NCI-H1694 (cell line): Measurements from ENCODE around the gene RPL37.
"Not testable (repeated sequence)": the region's sequence is repeated elsewhere in the genome, so short reads cannot be mapped to it uniquely, and the experiment has no call there.

Source experiments
- DNase-seq: peaks from one replicate; lab custom pipeline; 2025; lab: John Stamatoyannopoulos, UW

Gene RPL37

GRCh38 chr5:40834849-40835787 lies at the start of gene RPL37:
TSS of gene RPL37 (minus strand) at chr5:40835222. CDS start at chr5:40835185, 37 bp downstream.
- DNase-seq: peak; percentile 96

GRCh38 chr5:40883051-40883450 lies 48.0 kb upstream of the RPL37 start:
- DNase-seq: not testable (repeated sequence)

GRCh38 chr5:40882291-40882690 lies 47.3 kb upstream of the RPL37 start:
- no peak for DNase-seq

- DNase-seq: peak; percentile 10
Measured at GRCh38 chr5:40879163-40879942, 44.3 kb upstream of the RPL37 start.

GRCh38 chr5:40877371-40877988 lies 42.5 kb upstream of the RPL37 start:
- DNase-seq: no peak

- DNase-seq: no peak
Measured at GRCh38 chr5:40875958-40876357, 40.9 kb upstream of the RPL37 start.

GRCh38 chr5:40873286-40873880 lies 38.4 kb upstream of the RPL37 start:
- DNase-seq: no peak

GRCh38 chr5:40872253-40872652 lies 37.2 kb upstream of the RPL37 start:
- not testable (repeated sequence) for DNase-seq

- DNase-seq: no peak
Measured at GRCh38 chr5:40871177-40871576, 36.2 kb upstream of the RPL37 start.

- no peak for DNase-seq
Measured at GRCh38 chr5:40869384-40869783, 34.4 kb upstream of the RPL37 start.

- DNase-seq: no peak
Measured at GRCh38 chr5:40866844-40867243, 31.8 kb upstream of the RPL37 start.

- not testable (repeated sequence) for DNase-seq
Measured at GRCh38 chr5:40865004-40865403, 30.0 kb upstream of the RPL37 start.

GRCh38 chr5:40860711-40861110 lies 25.7 kb upstream of the RPL37 start:
- DNase-seq: no peak

- no peak for DNase-seq
Measured at GRCh38 chr5:40853632-40854192, 18.7 kb upstream of the RPL37 start.

GRCh38 chr5:40847525-40847924 lies 12.5 kb upstream of the RPL37 start:
- no peak for DNase-seq

- DNase-seq: no peak
Measured at GRCh38 chr5:40846371-40846770, 11.3 kb upstream of the RPL37 start.

- DNase-seq: no peak
Measured at GRCh38 chr5:40844565-40844964, 9.5 kb upstream of the RPL37 start.

GRCh38 chr5:40842351-40842750 lies 7.3 kb upstream of the RPL37 start:
- no peak for DNase-seq

GRCh38 chr5:40841068-40841805 lies 6.2 kb upstream of the RPL37 start, which contains the start of gene CARD6:
TSS of gene CARD6 (plus strand) at chr5:40841367. CDS start at chr5:40841383, 16 bp downstream.
- no peak for DNase-seq

- DNase-seq: no peak
Measured at GRCh38 chr5:40838086-40838485, 3.1 kb upstream of the RPL37 start.

- DNase-seq: no peak
Measured at GRCh38 chr5:40834391-40834848, 602 bp downstream of the RPL37 start.
